Thymus (tissue), 11 donors: ENCODE results near the gene HMG20A. TPM values are rescaled to one million over a fixed set of nuclear protein-coding genes. Genes with fewer than 3 reads are reported as not detected.
"Not testable (repeated sequence)": the region's sequence is repeated elsewhere in the genome, so short reads cannot be mapped to it uniquely, and the experiment has no call there.

Experiments
- DNase-seq, 9 donors: peaks; one replicate each; pipeline ENCODE4 v3.0.0-alpha.2; 2013; ENCODE audit warnings: low spot score in 9 of 9, low read depth in 6 of 9, missing footprints in 1 of 9
- H3K27ac ChIP-seq, 2 donors: one replicate each; pipeline ENCODE4 v1.5.1; 2013; ENCODE audit warnings: control low read depth in 1 of 2, low read depth in 1 of 2, low read length in 1 of 2, mild to moderate bottlenecking in 1 of 2, moderate library complexity in 1 of 2
- H3K27me3 ChIP-seq, 2 donors: one replicate each; pipeline ENCODE4 v1.5.1; 2013; ENCODE audit warnings: low read length in 1 of 2; ENCODE audit not compliant: control insufficient read depth in 2 of 2, insufficient read depth in 1 of 2
- H3K36me3 ChIP-seq, 2 donors: one replicate each; pipeline ENCODE4 v1.5.1; 2013; ENCODE audit warnings: low read length in 1 of 2, mild to moderate bottlenecking in 1 of 2, moderate library complexity in 1 of 2; ENCODE audit not compliant: control insufficient read depth in 2 of 2, insufficient read depth in 2 of 2
- H3K4me1 ChIP-seq, 2 donors: one replicate each; pipeline ENCODE4 v1.5.1; 2013; ENCODE audit warnings: low read length in 2 of 2; ENCODE audit not compliant: control insufficient read depth in 2 of 2, insufficient read depth in 2 of 2
- H3K4me3 ChIP-seq, 2 donors: one replicate each; pipeline ENCODE4 v1.5.1; 2013; ENCODE audit warnings: low read length in 2 of 2, control low read depth in 1 of 2, mild to moderate bottlenecking in 1 of 2
- H3K9me3 ChIP-seq, 2 donors: one replicate each; pipeline ENCODE4 v1.5.1; 2013; ENCODE audit warnings: low read length in 1 of 2, mild to moderate bottlenecking in 1 of 2; ENCODE audit not compliant: control insufficient read depth in 2 of 2, insufficient read depth in 1 of 2
- WGBS: extraction: QIAGEN DNeasy Blood & Tissue Kit; methylation state at CpG from one replicate; pipeline ENCODE4 v1.1.7; 2013; 5-methylcytosine and 5-hydroxymethylcytosine counted together
- polyA plus RNA-seq: library from polyadenylated mRNA; stranded (reverse); fragments of 200-250 nt; gene quantifications from one replicate; pipeline ENCODE4 v1.2.3, GENCODE V29; 2013
- total RNA-seq: library from RNA; stranded (reverse); fragments of 120-200 nt; gene quantifications from one replicate; pipeline ENCODE4 v1.2.4, GENCODE V29; 2013
- donor health status: healthy.

HMG20A gene
- total and polyA plus RNA-seq, 2 donors: 25.8 to 33.0 TPM

DNA sequence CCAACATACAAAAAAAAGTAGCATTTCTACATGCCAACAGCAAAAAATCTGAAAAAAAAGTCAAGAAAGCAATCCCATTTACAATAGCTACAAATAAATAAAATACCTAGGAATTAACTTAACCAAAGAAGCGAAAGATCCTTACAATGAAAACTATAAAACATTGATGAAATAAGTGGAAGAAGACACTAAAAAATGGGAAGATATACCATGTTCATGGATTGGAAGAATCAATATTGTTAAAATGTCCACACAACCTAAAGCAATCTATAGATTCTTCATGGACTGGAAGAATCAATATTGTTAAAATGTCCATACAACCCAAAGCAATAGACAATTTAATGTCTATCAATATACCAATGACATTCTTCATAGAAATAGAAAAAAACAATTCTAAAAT lies 21.8 kb upstream of the HMG20A start:
- WGBS: 99% methylated on average over 1 of the region's 1 CpG
- Histone ChIP-seq H3K27me3 (no peaks in the 10 kb centered on the region), H3K9me3 (no peaks in the 10 kb centered on the region), H3K4me3 (no peak overlapping the region), H3K27ac (no peak overlapping the region), H3K36me3 (no peaks in the 10 kb centered on the region), H3K4me1 (no peaks in the 10 kb centered on the region)
- no peak for DNase-seq

DNA sequence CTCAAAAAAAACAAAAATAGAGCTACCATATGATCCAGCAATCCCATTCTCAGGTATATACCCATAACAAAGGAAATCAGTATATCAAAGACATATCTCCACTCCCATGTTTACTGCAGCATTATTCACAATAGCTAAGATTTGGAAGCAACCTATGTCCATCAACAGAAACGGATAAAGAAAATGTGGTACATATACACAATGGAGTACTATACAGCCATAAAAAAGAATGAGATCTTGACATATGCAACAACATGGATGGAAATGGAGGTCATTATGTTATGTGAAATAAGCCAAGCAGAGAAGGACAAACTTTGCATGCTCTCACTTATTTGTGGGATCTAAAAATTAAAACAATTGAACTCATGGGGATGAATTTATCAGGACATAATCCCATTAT lies 20.4 kb upstream of the HMG20A start:
- no peaks in the 10 kb centered on the region for H3K36me3 ChIP-seq
- H3K4me1 ChIP-seq: no peaks in the 10 kb centered on the region
- H3K27ac ChIP-seq: no peak overlapping the region
- 100% methylated on average over 1 of the region's 1 CpG for WGBS
- no peak for DNase-seq
- H3K27me3 ChIP-seq: no peaks in the 10 kb centered on the region
- H3K4me3 ChIP-seq: no peak overlapping the region
- no peaks in the 10 kb centered on the region for H3K9me3 ChIP-seq

DNA sequence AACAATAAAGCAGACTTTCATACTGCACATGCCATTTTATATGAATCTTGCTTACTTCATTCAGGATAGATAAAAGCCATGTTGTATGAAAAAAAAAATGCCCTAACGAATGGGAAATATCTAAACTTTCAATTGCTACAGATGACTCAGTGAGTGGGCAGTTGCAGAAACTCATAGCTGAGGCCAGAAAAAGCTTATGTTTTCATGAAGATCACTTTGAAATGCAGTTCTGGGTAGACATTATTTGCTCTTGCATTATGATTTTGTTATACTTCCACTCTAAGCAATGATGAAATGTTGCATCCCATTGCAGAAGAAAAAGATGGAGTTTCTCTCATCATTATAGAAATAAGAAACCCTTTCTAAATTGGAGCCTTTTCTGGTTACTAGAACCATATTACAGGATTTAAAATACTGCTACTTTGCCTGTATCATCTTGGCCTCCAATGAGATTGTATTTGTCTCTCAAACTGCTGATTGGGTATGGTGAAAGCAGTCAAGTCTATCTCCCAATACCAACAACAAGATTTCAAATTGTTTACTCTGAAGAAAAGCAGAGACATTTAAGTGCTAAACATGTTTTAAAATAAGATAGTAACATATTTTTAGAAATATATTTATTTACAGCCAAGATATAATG lies 17.8 kb upstream of the HMG20A start:
- Histone ChIP-seq H3K4me1 (no peaks in the 10 kb centered on the region), H3K27ac (no peak overlapping the region), H3K36me3 (no peaks in the 10 kb centered on the region), H3K9me3 (no peaks in the 10 kb centered on the region), H3K4me3 (no peak overlapping the region), H3K27me3 (no peaks in the 10 kb centered on the region)
- 90% methylated on average over 1 of the region's 1 CpG for WGBS
- DNase-seq: no peak

DNA sequence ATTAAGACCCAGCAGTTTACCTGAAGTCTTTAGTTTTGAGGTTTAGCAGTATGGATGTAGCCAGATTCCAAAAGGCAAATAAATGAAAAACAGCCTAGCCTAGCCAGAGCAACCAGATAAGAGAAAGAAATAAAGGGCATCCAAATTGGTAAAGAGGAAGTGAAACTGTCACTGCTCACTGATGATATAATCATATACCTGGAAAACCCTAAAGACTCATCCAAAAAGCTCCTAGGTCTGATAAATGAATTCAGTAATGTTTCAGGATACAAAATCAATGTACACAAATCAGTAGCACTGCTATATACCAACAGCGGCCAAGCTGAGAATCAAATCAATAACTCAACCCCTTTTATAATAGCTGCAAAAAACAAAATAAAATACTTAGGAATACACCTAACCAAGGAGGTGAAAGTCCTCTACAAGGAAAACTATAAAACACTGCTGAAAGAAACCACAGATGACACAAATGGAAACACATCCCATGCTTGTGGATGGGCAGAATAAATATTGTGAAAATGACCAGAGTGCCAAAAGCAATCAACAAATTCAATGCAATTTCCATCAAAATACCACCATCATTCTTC lies 14.4 kb upstream of the HMG20A start:
- not testable (repeated sequence) for H3K4me3 ChIP-seq, H3K27ac ChIP-seq, DNase-seq, H3K4me1 ChIP-seq, H3K27me3 ChIP-seq, H3K9me3 ChIP-seq, H3K36me3 ChIP-seq
- WGBS: 97% methylated on average over 1 of the region's 1 CpG

DNA sequence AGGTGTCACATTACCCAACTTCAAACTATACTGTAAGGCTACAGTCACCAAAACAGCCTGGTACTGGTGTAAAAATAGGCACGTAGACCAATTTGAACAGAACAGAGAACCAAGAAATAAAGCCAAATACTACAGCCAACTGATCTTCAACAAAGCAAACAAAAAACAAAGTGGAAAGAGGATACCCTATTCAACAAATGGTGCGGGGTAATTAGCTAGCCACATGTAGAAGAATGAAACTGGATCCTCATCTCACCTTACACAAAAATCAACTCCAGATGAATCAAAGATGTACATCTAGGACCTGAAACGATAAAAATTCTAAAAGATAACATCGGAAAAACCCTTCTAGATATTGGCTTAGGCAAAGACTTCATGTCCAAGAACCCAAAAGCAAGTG lies 13.8 kb upstream of the HMG20A start:
- WGBS: 96% methylated on average over 4 of the region's 4 CpGs
- Histone ChIP-seq H3K9me3 (no peaks in the 10 kb centered on the region), H3K36me3 (no peaks in the 10 kb centered on the region), H3K27me3 (no peaks in the 10 kb centered on the region), H3K27ac (no peak overlapping the region), H3K4me1 (peaks cover 5 to 6% of the 10 kb centered on the region in 2 donors), H3K4me3 (no peak overlapping the region)
- no peak for DNase-seq

DNA sequence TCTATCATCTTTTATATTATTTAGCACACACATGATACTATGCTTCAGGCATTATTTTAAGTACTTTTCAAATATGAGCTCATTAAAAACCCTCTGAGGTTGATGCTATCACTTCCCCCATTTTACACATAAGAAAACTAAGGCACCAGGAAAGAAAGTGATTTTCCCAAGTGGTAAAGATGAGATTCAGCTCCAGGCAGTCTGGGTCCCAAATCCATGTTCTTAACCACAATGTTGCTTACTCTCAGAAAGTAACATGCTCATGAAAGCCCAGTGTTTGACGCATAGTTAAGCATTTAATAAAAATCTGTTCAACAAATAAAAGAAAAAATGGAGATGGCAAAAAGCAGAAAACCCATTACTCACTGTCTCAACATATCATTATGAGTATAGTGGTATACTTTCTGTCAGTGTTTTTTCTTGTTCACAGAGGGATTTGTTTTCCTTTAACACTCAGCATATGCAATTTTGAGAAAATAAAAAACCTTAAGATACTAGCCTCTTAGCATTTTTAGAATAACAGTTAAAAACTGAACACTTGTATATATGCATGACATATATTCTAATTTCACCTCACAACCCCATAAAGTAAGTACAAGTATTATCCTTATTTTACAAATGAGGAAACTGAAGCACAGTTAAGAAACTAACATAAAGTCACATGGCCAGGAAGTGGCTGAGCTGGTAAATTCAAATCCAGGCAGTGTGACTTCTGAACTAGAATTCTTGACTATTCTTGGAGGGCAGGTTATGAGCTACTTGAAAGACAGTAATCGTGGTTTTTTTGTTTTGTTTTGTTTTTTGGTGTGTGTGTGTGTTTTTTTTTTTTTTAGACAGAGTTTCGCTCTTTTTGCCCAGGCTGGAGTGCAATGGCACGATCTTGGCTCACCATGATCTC lies 11.2 kb upstream of the HMG20A start:
- Histone ChIP-seq H3K4me1 (peaks cover 5 to 6% of the 10 kb centered on the region in 2 donors), H3K27ac (peak overlapping the region; percentile 10 to 39), H3K4me3 (no peak overlapping the region), H3K27me3 (no peaks in the 10 kb centered on the region), H3K36me3 (no peaks in the 10 kb centered on the region), H3K9me3 (no peaks in the 10 kb centered on the region)
- DNase-seq: peak in 8 of 9 donors; percentile 29 to 84 (median 60)
- WGBS: 62% methylated on average over 4 of the region's 4 CpGs

DNA sequence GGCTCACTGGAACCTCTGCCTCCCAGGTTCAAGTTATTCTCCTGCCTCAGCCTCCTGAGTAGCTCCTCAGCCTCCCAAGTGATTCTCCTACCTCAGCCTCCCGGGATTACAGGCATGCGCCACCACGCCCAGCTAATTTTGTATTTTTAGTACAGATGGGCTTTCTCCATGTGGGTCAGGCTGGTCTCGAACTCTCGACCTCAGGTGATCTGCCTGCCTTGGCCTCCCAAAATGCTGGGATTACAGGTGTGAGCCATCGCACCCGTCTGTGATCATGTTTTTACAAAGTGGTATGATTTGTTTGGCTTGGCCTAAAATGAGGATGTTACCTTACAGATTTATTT lies 10.6 kb upstream of the HMG20A start:
- WGBS: 97% methylated on average over 7 of the region's 7 CpGs
- H3K4me3 ChIP-seq, H3K4me1 ChIP-seq, H3K9me3 ChIP-seq, H3K27me3 ChIP-seq, DNase-seq, H3K36me3 ChIP-seq: not testable (repeated sequence)
- H3K27ac ChIP-seq: peak overlapping the region; percentile 10 to 39

DNA sequence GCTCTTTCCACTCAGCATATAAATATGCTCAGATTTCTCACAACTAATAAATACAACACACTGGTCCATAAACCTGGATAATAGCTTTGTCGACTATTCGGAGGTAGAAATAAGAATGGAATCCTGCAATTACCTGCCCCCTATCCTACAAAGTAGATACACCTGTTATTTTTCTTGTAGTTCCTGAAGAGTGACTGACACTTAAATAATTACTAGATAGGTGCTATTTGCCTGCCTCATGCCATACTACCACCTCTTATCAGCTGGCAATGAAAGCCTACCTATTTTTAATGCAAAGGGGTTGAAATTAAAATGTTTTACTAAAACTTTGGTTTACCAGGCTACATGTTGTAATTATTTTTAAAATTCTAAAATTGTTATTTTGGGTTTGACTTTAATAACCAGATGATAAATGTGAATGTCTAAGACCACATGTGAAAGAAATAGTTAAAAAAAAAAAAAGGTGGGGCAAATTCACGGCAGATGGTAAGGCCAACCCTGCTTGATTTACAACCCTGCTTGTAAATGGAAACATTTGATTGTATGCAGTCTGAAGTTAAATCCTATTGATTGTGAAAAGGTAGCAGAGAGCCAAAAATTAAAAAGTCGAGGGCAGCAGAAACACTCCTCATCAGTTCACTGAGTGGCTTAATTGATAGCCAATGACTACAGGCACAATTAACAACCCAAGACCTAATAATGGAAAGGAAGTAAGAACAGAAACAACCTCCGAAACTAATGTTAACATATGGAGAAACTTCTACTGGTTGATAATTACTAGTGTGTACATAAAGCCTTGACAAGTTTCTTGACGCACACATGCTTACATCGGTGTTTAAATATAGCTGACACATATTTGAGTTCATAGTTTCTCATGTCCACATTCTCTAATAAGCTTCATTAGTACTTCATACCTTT lies 9.7 kb upstream of the HMG20A start:
- H3K27me3 ChIP-seq: no peaks in the 10 kb centered on the region
- no peak overlapping the region for H3K4me3 ChIP-seq
- no peak for DNase-seq
- WGBS: 97% methylated on average over 7 of the region's 7 CpGs
- no peaks in the 10 kb centered on the region for H3K36me3 ChIP-seq
- H3K4me1 ChIP-seq: peaks cover 5 to 6% of the 10 kb centered on the region in 2 donors
- H3K9me3 ChIP-seq: no peaks in the 10 kb centered on the region
- H3K27ac ChIP-seq: no peak overlapping the region
